ENCODE results near the gene TMEM259. TPM values are rescaled to one million over a fixed set of nuclear protein-coding genes. Genes with fewer than 3 reads are reported as not detected.

TMEM259 gene
- total and polyA plus RNA-seq, 8 donors = 65.9 to 448 (median 90.0) TPM

DNA sequence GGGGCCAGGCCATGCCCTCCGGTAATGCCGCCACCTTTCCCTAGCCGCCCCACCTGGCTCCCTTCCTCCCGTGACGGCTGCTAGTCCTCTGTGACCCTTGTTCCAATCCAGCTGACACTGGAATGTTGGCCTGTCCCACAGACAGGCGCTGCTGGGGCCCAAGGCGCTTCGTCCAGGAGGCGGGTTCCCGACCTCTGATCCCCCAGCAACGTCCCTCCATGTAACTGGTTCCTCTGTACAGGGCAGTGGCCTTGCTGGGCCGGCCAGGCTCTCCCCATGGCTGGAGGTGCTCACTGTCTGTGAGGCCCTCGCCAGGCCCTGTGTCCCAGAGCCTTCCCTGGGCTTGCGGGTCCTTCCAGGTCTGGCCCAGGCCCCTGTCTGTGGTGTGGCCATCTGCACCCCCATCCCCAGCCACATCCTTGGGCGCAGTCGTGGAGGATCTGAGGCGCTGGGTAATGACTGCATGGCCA, 27.5 kb downstream of the TMEM259 start:
- Histone ChIP-seq H3K27me3 (peaks cover 0 to 10% (median 0%) of the 10 kb centered on the region in 4 donors), H3K4me3 (no peak overlapping the region), H3K36me3 (no peaks in the 10 kb centered on the region), H3K27ac (no peak overlapping the region), H3K9me3 (no peaks in the 10 kb centered on the region), H3K4me1 (no peaks in the 10 kb centered on the region)
- DNase-seq = peak in 3 of 6 donors; percentile 40 to 75 (median 56)
- no peak for FAIRE-seq
- TF ChIP-seq, protein P1, sequence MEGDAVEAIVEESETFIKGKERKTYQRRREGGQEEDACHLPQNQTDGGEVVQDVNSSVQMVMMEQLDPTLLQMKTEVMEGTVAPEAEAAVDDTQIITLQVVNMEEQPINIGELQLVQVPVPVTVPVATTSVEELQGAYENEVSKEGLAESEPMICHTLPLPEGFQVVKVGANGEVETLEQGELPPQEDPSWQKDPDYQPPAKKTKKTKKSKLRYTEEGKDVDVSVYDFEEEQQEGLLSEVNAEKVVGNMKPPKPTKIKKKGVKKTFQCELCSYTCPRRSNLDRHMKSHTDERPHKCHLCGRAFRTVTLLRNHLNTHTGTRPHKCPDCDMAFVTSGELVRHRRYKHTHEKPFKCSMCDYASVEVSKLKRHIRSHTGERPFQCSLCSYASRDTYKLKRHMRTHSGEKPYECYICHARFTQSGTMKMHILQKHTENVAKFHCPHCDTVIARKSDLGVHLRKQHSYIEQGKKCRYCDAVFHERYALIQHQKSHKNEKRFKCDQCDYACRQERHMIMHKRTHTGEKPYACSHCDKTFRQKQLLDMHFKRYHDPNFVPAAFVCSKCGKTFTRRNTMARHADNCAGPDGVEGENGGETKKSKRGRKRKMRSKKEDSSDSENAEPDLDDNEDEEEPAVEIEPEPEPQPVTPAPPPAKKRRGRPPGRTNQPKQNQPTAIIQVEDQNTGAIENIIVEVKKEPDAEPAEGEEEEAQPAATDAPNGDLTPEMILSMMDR (IDR thresholded peaks at IDR 0.05) = no peak
- WGBS, 2 donors = 93 to 96% methylated on average over 17 of the region's 17 CpGs
- ATAC-seq = no peak
- intact Hi-C loops (cut with DNase I) = no loop called here

DNA sequence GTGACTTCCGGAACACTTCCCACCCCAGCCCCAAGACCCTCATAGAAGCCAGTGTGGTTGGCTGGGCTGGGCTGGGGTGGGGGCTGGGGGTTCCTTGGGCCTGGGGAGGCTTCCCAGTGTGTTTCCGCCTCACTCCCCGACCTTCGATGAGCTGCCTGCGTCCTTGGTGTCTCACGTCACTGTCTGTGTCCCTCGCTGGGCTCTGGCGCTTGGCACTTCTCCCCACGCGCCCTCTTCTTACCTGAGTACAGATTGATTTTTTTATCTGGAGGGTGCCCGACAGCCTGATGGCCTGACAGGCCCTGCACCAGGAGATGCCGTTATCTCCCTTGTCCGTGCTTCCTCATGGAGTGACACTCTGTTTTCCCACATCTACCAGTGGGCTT, 28.3 kb downstream of the TMEM259 start:
- DNase-seq = no peak
- Histone ChIP-seq H3K27ac (no peak overlapping the region), H3K4me1 (no peaks in the 10 kb centered on the region), H3K36me3 (no peaks in the 10 kb centered on the region), H3K9me3 (no peaks in the 10 kb centered on the region), H3K27me3 (peaks cover 0 to 6% (median 0%) of the 10 kb centered on the region in 4 donors), H3K4me3 (no peak overlapping the region)
- 89 to 92% methylated on average over 12 to 13 of the region's 13 CpGs for WGBS, 2 donors
- ATAC-seq = no peak
- intact Hi-C loops (cut with DNase I) = no loop called here
- TF ChIP-seq, protein P1 (IDR thresholded peaks at IDR 0.05) = no peak
- FAIRE-seq = no peak

DNA sequence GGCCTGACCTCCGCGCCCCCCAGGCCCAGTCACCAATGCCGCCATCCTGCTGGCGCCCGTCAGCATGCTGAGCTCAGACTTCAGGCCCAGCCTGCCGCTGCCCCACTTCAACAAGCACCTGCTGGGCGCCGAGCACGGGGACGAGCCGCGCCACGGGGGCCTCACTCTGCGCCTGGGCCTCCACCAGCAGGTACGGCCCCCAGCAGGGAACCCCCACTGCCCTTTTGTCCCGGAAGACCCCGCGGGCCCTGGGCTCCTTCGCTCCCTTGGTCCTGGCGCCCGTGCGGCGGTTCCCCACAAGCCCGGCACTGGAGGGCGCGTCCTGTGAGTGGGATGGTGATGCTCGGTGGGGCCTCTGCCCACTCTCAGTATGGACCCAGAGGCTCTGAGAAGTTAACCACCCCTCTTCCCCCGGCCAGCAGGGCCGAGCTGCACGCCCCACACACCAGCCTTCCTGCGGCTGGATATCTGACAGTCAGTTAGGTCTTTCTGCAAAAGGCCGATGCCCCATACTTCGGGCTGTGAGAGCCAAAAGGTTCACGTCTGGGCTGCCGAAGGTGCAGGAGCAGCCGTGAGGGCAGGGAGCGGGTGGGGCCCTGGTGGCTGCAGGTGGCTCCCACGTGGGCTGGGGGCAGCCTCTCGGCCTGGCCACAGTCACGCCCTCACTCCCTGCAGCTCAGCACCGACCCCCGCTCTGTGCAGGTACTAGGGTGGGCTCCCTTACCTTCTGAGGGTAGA, 28.8 kb downstream of the TMEM259 start:
- Histone ChIP-seq H3K36me3 (no peaks in the 10 kb centered on the region), H3K4me3 (no peak overlapping the region), H3K9me3 (no peaks in the 10 kb centered on the region), H3K27ac (no peak overlapping the region), H3K4me1 (no peaks in the 10 kb centered on the region), H3K27me3 (peaks cover 0 to 6% (median 0%) of the 10 kb centered on the region in 4 donors)
- no peak for ATAC-seq
- DNase-seq = peak in 2 of 6 donors; percentile 57 to 68
- intact Hi-C loops (cut with DNase I) = no loop called here
- FAIRE-seq = no peak
- TF ChIP-seq, protein P1 (IDR thresholded peaks at IDR 0.05) = no peak
- 93 to 96% methylated on average over 36 to 42 of the region's 42 CpGs for WGBS, 2 donors

DNA sequence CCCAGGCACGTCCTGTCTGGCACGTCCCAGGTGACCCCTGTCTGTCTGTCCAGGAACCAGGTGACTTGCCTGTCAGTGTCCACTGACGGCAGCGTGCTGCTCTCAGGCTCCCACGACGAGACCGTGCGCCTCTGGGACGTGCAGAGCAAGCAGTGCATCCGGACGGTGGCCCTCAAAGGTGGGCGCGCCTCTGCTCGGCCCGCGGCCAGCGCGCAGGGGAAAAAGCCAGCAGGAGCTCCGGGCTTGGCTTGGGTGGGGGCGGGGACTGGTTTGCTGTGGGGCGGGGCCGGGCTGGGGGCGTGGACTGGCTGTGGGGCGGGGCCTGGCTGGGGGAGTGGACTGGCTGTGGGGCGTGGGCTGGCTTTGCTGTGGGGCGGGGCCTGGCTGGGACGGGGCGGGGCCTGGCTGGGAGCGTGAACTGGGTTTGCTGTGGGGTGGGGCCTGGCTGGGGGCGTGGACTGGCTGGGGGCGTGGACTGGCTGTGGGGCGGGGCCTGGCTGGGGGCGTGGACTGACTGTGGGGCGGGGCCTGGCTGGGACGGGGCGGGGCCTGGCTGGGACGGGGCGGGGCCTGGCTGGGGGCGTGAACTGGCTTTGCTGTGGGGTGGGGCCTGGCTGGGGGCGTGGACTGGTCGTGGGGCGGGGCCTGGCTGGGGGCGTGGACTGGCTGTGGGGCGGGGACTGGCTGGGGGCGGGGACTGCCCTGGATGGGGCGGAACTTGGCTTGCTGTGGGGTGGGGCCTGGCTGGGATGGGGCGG, 29.6 kb downstream of the TMEM259 start:
- Histone ChIP-seq H3K27me3 (peaks cover 0 to 6% (median 0%) of the 10 kb centered on the region in 4 donors), H3K4me1 (no peaks in the 10 kb centered on the region), H3K27ac (no peak overlapping the region), H3K4me3 (no peak overlapping the region), H3K36me3 (no peaks in the 10 kb centered on the region), H3K9me3 (no peaks in the 10 kb centered on the region)
- peak in 3 of 6 donors; percentile 57 to 81 (median 65) for DNase-seq
- TF ChIP-seq, protein P1 (IDR thresholded peaks at IDR 0.05) = no peak
- WGBS, 2 donors = 78 to 87% methylated on average over 29 to 43 of the region's 47 CpGs
- FAIRE-seq = no peak
- intact Hi-C loops (cut with DNase I) = no loop called here
- peak in 2 of 4 donors; percentile 23 to 25 for ATAC-seq
